DND-41 (cell line): ENCODE results near the gene MARVELD1.

ENCODE experiments used
- EZH2 ChIP-seq: IDR thresholded peaks from 3 replicates; pipeline ENCODE4 v1.6.1; 2012; ENCODE audit warnings: borderline replicate concordance, low read depth, mild to moderate bottlenecking, moderate library complexity, low read length, inconsistent platforms; ENCODE audit not compliant: severe bottlenecking
- TF ChIP-seq, protein P1 (sequence below): IDR thresholded peaks from 2 replicates; pipeline ENCODE4 v1.5.1; 2012; ENCODE audit warnings: borderline replicate concordance, low read length, moderate library complexity, mild to moderate bottlenecking; ENCODE audit not compliant: poor library complexity, severe bottlenecking; ENCODE audit errors: extremely low read depth

DNA sequence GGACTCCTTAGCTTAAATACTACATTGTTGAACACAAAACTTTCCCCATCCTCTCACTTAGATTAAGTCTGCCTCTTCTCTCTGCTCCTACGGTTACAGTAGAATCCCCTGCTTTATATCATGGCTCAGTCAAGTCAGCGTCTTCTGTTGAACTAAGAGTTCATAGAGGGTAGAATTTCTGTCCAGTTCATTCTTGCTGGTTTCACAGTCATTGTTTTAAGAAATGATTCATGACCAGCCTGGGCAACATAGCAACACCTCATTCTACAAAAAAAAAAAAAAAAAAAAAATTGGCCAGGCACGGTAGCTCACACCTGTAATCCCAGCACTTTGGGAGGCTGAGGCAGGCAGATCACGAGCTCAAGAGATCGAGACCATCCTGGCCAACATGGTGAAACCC lies 19.7 kb downstream of the MARVELD1 start:
- TF ChIP-seq, protein P1, sequence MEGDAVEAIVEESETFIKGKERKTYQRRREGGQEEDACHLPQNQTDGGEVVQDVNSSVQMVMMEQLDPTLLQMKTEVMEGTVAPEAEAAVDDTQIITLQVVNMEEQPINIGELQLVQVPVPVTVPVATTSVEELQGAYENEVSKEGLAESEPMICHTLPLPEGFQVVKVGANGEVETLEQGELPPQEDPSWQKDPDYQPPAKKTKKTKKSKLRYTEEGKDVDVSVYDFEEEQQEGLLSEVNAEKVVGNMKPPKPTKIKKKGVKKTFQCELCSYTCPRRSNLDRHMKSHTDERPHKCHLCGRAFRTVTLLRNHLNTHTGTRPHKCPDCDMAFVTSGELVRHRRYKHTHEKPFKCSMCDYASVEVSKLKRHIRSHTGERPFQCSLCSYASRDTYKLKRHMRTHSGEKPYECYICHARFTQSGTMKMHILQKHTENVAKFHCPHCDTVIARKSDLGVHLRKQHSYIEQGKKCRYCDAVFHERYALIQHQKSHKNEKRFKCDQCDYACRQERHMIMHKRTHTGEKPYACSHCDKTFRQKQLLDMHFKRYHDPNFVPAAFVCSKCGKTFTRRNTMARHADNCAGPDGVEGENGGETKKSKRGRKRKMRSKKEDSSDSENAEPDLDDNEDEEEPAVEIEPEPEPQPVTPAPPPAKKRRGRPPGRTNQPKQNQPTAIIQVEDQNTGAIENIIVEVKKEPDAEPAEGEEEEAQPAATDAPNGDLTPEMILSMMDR: no peak
- TF ChIP-seq EZH2: no peak
